DOHH2 (cell line): ENCODE data around the gene HTT-AS.

Experiments
- EZH2phosphoT487 ChIP-seq: fragments of 200-600 bp; sonication (generic); IDR thresholded peaks from 2 replicates; pipeline ENCODE4 v1.6.1; 2017; ENCODE audit warnings: borderline replicate concordance, mild to moderate bottlenecking, antibody characterized with exemption, low read length, moderate library complexity, mixed read lengths
- TF ChIP-seq, protein P1 (sequence below): fragments of 200-600 bp; sonication (generic); IDR thresholded peaks from one replicate; pipeline ENCODE4 v1.5.1; 2014; ENCODE audit warnings: antibody characterized with exemption, mild to moderate bottlenecking, low read depth, low read length; ENCODE audit not compliant: poor library complexity, severe bottlenecking

GRCh38 chr4:3118312-3118711, 44.0 kb upstream of the HTT-AS start:
- TF ChIP-seq, protein P1, sequence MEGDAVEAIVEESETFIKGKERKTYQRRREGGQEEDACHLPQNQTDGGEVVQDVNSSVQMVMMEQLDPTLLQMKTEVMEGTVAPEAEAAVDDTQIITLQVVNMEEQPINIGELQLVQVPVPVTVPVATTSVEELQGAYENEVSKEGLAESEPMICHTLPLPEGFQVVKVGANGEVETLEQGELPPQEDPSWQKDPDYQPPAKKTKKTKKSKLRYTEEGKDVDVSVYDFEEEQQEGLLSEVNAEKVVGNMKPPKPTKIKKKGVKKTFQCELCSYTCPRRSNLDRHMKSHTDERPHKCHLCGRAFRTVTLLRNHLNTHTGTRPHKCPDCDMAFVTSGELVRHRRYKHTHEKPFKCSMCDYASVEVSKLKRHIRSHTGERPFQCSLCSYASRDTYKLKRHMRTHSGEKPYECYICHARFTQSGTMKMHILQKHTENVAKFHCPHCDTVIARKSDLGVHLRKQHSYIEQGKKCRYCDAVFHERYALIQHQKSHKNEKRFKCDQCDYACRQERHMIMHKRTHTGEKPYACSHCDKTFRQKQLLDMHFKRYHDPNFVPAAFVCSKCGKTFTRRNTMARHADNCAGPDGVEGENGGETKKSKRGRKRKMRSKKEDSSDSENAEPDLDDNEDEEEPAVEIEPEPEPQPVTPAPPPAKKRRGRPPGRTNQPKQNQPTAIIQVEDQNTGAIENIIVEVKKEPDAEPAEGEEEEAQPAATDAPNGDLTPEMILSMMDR: no peak
- no peak for TF ChIP-seq EZH2phosphoT487
